ELF-1 (cell line): ENCODE data around the gene HOXC6.
"Not testable (repeated sequence)": the region's sequence is repeated elsewhere in the genome, so short reads cannot be mapped to it uniquely, and the experiment has no call there.

ENCODE experiments used
- DNase-seq: peaks from one replicate; pipeline ENCODE4 v3.0.0-alpha.2; 2016; ENCODE audit warnings: low read depth, low spot score

Gene HOXC6

DNA sequence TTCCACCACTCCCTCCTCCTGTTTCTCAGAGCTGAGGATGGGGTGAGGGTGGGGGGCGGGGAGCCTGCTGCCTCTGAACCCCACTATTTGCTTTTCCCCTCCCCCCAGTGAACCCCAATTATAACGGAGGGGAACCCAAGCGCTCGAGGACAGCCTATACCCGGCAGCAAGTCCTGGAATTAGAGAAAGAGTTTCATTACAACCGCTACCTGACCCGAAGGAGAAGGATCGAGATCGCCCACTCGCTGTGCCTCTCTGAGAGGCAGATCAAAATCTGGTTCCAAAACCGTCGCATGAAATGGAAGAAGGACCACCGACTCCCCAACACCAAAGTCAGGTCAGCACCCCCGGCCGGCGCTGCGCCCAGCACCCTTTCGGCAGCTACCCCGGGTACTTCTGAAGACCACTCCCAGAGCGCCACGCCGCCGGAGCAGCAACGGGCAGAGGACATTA, 26.5 kb downstream of the HOXC6 start:
- no peak for DNase-seq

DNA sequence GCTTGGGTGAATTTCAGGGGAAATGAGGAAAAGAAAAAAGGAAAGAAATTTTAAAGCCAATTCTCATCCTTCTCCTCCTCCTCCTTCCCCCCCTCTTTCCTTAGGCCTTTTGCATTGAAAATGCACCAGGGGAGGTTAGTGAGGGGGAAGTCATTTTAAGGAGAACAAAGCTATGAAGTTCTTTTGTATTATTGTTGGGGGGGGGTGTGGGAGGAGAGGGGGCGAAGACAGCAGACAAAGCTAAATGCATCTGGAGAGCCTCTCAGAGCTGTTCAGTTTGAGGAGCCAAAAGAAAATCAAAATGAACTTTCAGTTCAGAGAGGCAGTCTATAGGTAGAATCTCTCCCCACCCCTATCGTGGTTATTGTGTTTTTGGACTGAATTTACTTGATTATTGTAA, 27.3 kb downstream of the HOXC6 start:
- DNase-seq = no peak

DNA sequence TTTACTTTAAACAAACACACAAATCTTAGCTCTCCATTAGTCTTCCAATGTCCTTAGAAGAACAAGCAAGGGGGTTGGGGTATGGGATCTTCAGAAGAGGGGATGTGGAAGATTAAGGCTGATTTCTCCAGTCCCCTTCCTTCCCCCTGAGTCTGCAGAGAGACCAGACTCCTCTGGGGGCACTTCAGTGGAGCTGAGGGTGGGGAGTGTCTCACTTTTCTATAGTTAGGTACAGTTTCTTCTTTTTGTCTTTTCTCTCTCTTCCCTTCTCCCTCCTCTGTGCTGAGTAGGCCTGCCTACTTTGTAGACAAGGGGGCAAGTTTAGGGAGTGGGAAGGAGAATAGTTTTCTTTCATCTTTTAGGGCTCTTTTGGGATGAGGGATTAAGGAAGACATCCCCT, 27.9 kb downstream of the HOXC6 start:
- no peak for DNase-seq

DNA sequence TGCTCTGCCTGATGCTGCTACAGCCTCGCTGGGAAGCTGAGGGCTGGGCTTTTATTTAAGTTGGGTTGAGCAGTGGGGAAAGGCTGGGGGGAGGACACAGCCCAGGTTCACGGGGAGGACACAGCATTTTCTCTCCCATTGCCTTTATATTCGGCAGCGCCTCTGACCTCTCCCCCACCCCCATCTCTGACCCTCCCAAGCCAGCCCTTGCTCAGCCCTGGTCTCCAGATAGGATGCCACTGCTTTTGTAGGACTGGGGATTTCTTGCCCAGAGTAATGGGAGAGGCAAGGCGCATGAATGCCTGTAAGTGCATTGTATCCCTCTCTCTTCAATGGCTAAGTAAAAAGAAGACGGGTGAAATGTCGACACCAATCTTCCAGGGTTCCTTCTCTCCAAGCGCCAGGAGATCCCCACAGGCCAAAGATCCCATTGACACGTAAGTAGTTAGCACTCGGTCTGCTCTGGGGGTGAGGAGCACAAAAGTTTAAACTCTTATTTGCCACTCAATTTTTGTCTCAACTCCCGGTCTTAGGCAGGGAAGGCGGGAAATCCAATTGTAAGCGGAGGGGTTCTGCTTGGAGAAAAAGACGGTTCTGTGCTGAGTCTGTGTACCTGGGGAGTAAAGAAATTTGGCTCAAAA, 30.0 kb downstream of the HOXC6 start:
- DNase-seq = no peak

DNA sequence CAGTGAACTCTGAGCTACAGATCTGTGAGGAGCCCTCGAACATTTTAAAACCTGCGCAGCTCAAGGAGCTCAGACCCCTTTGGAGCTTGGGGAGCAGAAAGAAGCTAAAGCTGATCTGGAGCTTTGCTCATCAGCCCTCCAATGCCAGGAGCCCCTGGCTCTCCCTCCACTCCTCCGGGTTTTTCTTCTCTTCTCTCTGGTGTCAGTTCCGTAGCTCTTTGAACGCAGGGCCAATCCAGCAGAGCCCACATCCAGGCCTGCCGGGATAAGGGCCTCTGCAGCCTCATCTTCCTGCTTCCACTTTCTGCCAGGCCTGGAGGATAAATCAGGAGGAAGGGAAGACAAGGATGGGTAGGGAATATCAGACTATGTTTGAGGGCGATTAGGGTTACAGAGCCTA, 31.4 kb downstream of the HOXC6 start:
- DNase-seq = no peak

DNA sequence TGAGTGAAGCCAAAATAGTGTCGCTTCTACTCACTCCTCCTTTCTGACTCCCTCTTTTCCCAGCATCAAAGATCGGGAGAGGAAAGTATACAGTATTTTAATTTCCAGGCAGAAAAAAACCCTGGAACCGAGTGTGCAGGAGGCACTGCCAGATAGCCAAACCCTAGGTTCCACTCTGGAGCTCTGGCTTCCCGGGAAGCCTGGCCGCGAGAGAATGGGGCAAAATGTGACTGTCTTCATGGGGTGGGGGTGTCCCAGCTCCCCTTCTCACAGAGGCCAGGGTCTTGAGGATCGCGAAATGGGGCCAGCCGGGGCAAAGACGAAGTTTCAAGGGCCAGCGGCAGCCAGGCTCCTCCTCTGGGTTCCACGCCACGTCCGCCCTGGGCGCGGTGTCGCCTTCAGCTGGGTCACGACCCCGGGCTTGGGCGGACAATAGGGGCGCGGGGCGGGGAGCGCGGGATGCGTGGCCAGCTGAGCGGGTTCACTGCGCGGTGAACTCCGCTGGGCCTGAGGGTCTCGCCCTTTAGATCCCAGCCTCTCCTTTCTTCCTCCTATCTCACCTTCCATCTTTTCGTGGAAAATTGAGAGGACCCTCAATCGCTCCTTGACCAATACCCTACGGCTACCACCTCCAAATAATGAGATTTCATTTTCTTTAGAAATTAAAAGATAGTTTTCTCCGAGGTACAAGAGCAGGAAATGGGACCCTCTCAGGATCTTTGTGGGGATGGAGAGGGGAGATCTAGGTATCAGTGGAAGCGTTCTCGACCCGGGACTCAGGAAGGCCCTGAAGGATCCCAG, 32.1 kb downstream of the HOXC6 start:
- DNase-seq = no peak

DNA sequence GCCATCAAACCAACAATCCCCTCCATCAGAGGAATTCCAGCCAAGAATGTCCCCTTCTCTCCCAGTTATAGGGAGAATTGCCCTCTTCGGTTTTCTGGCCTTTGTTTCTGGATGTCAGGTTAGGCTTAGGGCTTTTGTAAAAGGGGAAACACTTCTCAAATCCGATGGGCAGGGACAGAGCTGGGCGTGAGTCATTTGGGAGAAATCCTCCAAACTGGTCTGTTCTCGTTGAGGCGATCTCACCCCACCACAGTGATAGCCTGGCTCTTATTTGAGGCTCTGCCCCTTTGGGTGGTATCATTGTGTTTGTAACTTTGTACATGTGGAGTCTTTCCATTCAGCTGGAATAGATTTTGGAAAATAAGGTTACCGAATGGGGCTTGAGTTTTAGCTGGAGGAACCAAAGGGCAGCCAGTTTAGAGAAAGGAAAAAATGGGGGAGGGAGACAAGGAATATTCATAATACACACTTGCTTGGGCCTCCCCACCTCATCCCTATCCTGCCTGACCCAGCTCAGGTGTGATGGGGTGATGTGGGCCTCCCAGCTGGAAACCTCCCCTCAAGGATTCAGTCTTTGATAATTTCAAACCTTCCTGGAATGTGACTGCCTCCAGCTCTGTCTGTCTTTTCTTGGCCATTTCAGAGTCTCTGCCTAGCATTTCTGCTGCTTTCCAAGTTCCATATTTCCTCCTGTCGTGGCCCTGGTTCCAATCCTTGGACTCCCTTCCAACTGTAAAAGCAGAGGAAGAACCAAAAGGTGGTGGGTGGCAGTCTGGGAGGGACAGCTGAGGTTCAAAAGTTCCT, 32.9 kb downstream of the HOXC6 start:
- DNase-seq = no peak

DNA sequence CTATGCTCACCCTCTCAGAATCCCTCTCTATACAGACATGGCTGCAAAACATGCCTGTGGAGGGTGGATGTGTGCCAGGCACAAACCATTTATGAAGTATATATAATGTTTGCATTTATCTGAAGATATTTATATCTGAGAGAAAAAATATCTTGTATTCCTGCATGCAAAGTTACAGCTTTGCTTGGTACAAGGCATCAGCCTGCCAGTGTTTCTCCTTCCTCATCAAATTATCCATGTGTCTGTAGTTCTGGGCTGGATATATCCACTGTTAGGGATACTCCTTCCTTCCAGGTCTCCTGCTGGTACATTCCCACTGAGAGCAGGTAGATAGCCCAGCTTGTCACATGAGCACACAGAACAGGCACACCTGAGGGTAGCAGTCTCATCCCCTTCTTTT, 37.4 kb downstream of the HOXC6 start:
- DNase-seq = no peak

DNA sequence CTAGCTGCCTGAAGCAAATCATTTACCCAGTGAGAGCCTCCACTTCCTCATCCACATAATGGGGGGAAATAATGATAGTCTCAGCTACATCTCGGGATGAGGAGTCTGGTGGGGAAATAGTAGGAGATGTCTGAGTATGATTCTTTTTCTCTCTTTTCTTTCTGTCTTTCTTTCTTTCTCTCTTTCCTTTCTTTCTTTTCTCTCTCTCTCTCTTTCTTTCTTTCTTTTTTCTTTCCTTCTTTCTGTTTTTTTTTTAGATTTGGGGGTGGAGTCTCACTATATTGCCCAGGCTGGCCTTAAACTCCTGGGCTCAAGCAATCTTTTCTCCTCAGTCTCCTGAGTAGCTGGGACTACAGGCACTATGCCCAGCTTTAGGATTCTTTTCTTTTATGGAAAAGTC, 38.2 kb downstream of the HOXC6 start:
- no peak for DNase-seq

DNA sequence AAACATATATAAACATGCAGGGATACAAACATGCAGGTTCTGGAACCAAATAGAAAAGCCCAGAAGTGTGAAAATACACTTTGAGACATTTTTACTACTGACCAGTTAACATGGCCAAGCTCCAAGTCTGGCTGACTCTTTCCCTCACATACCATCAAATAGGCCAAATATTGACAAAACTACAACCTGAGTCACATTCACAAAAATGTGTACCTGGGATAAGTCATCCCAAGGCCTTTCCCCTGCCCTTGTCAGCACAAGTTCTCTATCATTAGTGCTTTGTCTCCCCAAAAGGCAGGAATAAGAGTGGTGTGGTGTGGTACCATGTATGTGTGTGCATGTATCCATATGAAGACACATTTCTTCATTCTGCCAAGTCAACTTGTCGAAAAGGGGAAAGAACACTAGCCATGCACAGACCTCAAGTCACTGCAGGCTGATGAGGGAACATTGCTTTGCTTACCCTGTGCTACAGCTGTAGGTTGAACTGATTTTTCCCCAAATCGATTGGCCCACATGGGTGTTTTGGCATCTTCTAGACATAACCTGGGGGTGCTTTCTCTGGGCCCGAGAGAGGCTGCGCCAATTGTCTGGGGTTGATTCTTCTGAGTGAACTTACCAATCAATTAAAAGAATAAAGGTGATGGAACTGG, 40.3 kb downstream of the HOXC6 start:
- DNase-seq = no peak

DNA sequence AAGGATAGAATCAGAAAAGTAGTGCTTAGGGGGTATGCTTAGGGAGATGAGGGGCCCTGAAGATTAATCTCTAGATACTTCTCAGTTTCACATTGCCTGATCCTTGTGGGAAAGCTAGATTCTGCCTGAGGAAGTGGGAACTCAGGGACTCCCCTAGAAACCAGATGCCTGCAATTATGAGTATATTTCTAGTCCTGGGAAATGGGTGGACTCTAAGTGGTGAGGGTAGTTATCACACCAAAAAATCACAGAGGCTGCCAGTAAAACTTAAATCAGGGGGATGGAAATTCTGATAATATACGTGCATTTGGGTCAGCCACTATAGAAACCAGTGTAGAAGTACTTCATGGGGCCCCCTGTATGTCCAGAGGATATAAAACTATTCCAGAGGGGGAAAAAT, 43.7 kb downstream of the HOXC6 start:
- DNase-seq = no peak

DNA sequence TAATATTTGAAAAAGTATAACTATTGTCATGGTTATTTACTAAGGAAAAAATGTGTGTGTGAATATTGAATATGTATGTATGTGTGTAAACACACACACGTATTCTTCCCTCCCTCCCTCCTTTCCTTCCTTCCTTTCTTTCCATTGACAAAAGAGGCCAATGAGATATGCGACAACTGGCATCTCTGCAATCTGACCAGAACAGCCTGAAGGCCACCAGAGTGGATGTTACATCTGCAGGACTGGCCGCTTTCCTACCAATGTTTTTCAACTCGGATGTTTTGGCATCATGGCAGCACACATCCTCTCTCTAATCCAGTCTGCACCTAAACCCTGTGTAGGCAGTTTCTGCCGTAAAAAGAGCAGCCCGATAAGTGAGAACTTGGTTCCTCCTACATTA, 46.1 kb downstream of the HOXC6 start:
- no peak for DNase-seq

DNA sequence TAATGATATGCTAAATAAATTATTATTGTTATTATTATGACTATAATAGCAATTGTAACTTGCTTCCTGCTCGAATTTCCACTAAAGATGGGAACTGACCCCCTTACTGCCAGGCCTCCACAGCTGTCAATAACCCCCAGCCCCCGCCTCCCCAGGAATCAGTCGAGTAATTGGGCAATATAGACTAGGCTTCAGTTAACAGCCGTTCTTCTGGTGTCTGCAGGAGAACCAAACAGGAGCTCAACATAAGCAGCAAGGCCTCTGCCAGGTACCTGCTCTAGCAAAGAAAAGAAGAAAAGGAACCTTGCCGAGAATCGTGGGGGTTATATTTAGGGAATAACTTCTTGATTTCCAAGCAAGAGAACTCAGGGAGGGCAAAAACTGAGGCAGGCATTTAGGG, 47.2 kb downstream of the HOXC6 start:
- DNase-seq = no peak

DNA sequence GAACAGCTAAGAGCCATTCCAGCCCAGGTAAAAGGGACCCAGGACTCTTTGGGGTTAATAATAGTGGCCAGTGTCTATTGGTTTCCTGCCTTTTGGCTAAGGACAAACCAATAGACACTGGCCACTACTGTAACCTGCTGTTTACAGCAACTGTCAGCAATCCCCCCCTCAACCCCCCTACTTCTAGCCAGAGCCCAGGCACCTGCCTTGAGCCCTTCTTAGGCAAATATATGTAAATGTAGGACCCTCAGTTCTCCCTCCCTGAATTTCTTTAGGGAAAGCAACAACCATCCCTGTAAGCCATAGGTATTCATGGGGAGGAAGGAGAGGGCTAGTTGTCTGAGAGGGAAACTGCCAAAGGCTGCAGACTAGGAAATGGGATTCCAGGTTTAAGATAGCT, 47.7 kb downstream of the HOXC6 start:
- DNase-seq = peak; percentile 54

DNA sequence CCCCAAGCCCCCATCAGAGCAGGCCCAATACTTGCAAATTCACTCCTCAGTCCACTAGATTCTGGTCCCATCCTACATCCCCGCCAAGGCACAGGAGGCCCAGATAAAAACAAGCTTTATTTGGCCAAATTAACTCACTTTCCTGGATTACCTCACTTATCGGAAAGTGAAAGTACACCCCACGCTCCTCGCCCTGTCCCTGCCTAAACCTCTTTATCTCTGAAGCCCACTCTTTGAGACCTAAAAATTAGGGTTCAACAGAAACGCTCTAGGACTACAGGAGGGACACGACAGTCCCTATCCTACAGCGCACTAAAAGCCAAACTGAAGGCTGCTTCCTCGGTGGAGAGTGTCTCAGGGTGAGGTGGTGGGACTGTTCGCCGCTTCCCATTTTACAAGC, 49.6 kb downstream of the HOXC6 start:
- DNase-seq = not testable (repeated sequence)

DNA sequence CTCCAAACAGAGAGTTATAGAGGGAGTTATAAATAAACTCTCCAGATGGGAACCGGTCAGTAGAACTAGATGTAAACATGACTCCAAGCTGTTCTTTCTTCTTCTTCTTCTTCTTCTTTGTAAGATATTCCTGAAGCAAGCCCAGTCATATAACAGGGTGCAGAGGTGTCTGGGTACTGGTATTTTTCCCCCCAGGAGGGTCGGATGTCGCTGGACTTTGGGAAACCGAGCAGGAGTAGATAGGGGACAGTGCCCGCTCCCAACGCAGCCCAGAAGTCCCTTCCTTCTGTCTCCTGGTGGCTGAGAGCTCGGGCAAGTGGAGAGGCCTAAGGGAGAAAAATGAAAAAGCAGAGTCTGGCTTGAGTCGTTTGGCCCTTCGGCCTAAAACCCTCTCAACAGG, 50.9 kb downstream of the HOXC6 start:
- not testable (repeated sequence) for DNase-seq
